Astrocyte of the cerebellum (primary cell): ENCODE results near the gene EMILIN2.

Experiments used
- DNase-seq: peaks from one replicate; pipeline ENCODE4 v3.0.0-alpha.2; 2011; ENCODE audit warnings: low read depth
- H3K4me3 ChIP-seq: 2 replicates; pipeline ENCODE4 v1.5.1; 2011; ENCODE audit warnings: mild to moderate bottlenecking, low read depth, low read length, moderate library complexity
- CTCF ChIP-seq: IDR thresholded peaks from 2 replicates; pipeline ENCODE4 v1.5.1; 2012; ENCODE audit warnings: low read length, low read depth, moderate library complexity, mild to moderate bottlenecking; ENCODE audit errors: missing control alignments
- in situ Hi-C: cut with HindIII; loops from 2 replicates; pipeline ENCODE4 v1.10.0; 2017; ENCODE audit warnings: low sequenced_read_pairs

Gene EMILIN2

GRCh38 chr18:2853173-2853925, 6.5 kb downstream of the EMILIN2 start:
- no peak for TF ChIP-seq CTCF
- in situ Hi-C loops: no loop called here
- no peak overlapping the region for H3K4me3 ChIP-seq
- no peak for DNase-seq

GRCh38 chr18:2853926-2854664, 7.3 kb downstream of the EMILIN2 start:
- no peak for TF ChIP-seq CTCF
- DNase-seq: no peak
- in situ Hi-C loops: no loop called here
- H3K4me3 ChIP-seq: no peak overlapping the region

- no peak overlapping the region for H3K4me3 ChIP-seq
- TF ChIP-seq CTCF: no peak
- no peak for DNase-seq
- in situ Hi-C loops: no loop called here
These were observed 8.1 kb downstream of the EMILIN2 start for GRCh38 chr18:2854875-2855274.

GRCh38 chr18:2855560-2856350, 8.9 kb downstream of the EMILIN2 start:
- TF ChIP-seq CTCF: no peak
- in situ Hi-C loops: no loop called here
- DNase-seq: no peak
- no peak overlapping the region for H3K4me3 ChIP-seq

GRCh38 chr18:2856547-2857170, 9.9 kb downstream of the EMILIN2 start:
- H3K4me3 ChIP-seq: no peak overlapping the region
- DNase-seq: no peak
- in situ Hi-C loops: no loop called here
- no peak for TF ChIP-seq CTCF
